Measurements from ENCODE around the gene SLC17A3. TPM values are rescaled to one million over a fixed set of nuclear protein-coding genes. Genes with fewer than 3 reads are reported as not detected.

The SLC17A3 gene
- total RNA-seq, 2 donors from 2014 or later = 0.63 TPM; not detected in 1

DNA sequence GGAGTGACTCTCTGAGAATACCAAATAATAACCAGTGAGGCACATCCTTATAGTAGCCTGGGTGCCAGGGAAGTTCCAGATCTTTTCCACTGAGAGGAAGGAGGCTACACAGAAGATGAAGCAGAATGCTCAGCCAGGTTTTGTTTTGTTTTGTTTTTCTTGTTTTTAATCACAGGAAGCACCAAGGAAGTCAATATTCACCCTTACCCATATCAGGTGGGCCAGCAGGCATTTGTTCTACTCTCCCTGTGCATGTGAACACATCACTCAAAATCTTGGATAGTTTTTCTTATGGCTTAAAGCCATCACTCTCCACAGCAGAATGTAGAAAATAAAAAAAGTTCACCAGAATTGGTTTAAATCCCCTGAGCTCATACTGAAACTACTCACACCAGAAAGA is 52.7 kb downstream of the SLC17A3 start:
- no peak for DNase-seq (ENCODE audit: low spot score)
- ATAC-seq (ENCODE audit: insufficient number of reproducible peaks, low FRiP score, low read depth) = no peak
- no peaks in the 10 kb centered on the region for H3K4me1 ChIP-seq (ENCODE audit: control insufficient read depth in 1 of 2, low read depth in 2 of 2)
- H3K9me3 ChIP-seq = no peaks in the 10 kb centered on the region
- TF ChIP-seq, protein P1, sequence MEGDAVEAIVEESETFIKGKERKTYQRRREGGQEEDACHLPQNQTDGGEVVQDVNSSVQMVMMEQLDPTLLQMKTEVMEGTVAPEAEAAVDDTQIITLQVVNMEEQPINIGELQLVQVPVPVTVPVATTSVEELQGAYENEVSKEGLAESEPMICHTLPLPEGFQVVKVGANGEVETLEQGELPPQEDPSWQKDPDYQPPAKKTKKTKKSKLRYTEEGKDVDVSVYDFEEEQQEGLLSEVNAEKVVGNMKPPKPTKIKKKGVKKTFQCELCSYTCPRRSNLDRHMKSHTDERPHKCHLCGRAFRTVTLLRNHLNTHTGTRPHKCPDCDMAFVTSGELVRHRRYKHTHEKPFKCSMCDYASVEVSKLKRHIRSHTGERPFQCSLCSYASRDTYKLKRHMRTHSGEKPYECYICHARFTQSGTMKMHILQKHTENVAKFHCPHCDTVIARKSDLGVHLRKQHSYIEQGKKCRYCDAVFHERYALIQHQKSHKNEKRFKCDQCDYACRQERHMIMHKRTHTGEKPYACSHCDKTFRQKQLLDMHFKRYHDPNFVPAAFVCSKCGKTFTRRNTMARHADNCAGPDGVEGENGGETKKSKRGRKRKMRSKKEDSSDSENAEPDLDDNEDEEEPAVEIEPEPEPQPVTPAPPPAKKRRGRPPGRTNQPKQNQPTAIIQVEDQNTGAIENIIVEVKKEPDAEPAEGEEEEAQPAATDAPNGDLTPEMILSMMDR (IDR thresholded peaks at IDR 0.05) = no peak
- no peaks in the 10 kb centered on the region for H3K27me3 ChIP-seq (replicated peaks; ENCODE audit: insufficient read depth)
- H3K4me3 ChIP-seq = no peak overlapping the region
- no peak overlapping the region for H3K27ac ChIP-seq
- H3K36me3 ChIP-seq = no peaks in the 10 kb centered on the region

DNA sequence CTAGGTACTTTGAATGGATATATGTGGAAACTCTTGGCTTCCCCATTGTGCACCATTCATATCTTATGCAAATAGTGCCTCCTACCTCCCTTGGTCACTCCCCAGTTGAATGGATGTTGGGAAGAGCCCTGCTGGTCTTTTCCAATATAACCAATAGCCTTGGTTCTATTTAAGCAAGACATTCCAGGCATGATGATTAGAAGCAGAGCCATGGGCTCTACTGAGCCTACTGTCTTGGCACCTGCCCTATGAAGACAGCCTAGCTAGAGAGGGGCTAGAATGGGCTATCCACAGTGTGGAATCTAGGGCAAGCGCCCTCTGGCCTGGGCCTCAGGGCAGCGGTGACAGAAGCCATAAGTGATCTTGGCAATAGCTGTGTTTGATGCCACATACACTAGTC is 57.8 kb downstream of the SLC17A3 start:
- Histone ChIP-seq H3K4me1 (ENCODE audit: control insufficient read depth in 1 of 2, low read depth in 2 of 2) (no peaks in the 10 kb centered on the region), H3K9me3 (no peaks in the 10 kb centered on the region), H3K27me3 (replicated peaks; ENCODE audit: insufficient read depth) (no peaks in the 10 kb centered on the region), H3K36me3 (no peaks in the 10 kb centered on the region), H3K27ac (no peak overlapping the region), H3K4me3 (no peak overlapping the region)
- DNase-seq (ENCODE audit: low spot score) (no peak), ATAC-seq (ENCODE audit: insufficient number of reproducible peaks, low FRiP score, low read depth) (no peak)
- TF ChIP-seq, protein P1 (IDR thresholded peaks at IDR 0.05) = no peak

DNA sequence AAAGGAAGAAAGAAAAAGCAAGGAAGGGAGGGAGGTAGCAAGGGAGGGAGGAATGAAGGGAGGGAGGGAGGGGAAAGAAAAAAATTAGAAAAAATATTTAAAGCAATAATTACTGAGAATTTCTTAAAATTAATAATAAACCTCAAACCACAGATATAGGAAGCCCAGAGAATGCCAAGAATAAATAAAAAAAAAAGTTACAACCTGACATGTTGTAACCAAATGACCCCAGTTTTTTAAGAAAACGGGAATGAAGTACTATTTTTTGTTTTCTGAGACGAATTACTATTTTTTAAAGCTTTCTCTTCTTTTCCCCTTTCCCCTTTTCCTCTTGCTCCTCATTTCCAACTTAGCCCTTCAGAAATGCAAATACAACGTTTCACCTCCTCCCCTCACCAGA is 58.8 kb downstream of the SLC17A3 start:
- Histone ChIP-seq H3K27me3 (replicated peaks; ENCODE audit: insufficient read depth) (no peaks in the 10 kb centered on the region), H3K4me1 (ENCODE audit: control insufficient read depth in 1 of 2, low read depth in 2 of 2) (no peaks in the 10 kb centered on the region), H3K36me3 (no peaks in the 10 kb centered on the region), H3K27ac (no peak overlapping the region), H3K4me3 (no peak overlapping the region), H3K9me3 (no peaks in the 10 kb centered on the region)
- DNase-seq (ENCODE audit: low spot score) (no peak), ATAC-seq (ENCODE audit: insufficient number of reproducible peaks, low FRiP score, low read depth) (no peak)
- TF ChIP-seq, protein P1 (IDR thresholded peaks at IDR 0.05) = no peak

DNA sequence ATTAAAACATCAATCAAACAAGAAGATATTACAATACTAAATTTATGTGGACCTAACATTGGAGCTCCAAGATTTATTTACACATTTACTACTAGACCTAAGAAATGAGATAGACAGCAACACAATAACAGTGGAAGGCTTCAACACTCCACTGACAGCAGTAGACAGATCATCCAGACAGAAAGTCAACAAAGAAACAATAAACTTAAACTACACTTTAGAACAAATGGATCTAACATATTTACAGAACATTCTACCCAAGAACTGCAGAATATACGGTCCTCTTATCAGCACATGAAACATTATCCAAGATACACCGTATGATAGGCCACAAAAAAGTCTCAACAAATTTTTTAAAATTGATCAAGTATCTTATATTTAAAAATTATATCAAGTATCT is 69.2 kb downstream of the SLC17A3 start:
- H3K4me3 ChIP-seq = no peak overlapping the region

DNA sequence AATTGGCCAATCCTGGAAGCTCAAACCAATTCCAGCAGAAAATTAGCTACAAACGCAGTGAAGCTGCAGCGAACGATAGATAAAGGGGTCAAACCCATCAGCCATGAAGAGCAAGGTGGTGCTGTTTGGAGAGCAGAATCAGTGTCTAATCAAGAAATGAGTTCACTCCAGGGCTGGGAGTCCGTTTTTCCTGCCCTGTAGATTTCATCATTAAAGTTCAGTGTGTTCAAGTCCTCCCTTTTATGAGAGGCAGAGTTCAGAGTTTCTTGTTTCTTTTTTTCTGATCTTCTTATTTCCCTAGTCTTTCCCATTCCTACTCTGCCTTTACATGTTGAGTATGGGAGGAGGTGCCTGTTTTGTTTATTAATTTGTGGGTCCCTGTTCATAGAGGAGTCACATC is 72.6 kb downstream of the SLC17A3 start:
- DNase-seq (ENCODE audit: low spot score) = no peak
- H3K4me3 ChIP-seq = no peak overlapping the region
- no peak overlapping the region for H3K27ac ChIP-seq
- no peaks in the 10 kb centered on the region for H3K27me3 ChIP-seq (replicated peaks; ENCODE audit: insufficient read depth)
- no peak for ATAC-seq (ENCODE audit: insufficient number of reproducible peaks, low FRiP score, low read depth)
- H3K36me3 ChIP-seq = no peaks in the 10 kb centered on the region
- H3K4me1 ChIP-seq (ENCODE audit: control insufficient read depth in 1 of 2, low read depth in 2 of 2) = no peaks in the 10 kb centered on the region
- TF ChIP-seq, protein P1 (IDR thresholded peaks at IDR 0.05) = no peak
- H3K9me3 ChIP-seq = no peaks in the 10 kb centered on the region

More for the DNA sequence above, 69.2 kb downstream of the SLC17A3 start:
- DNase-seq (ENCODE audit: low spot score) (no peak), ATAC-seq (ENCODE audit: insufficient number of reproducible peaks, low FRiP score, low read depth) (no peak)
- H3K9me3 ChIP-seq = no peaks in the 10 kb centered on the region
- no peak overlapping the region for H3K27ac ChIP-seq
- H3K4me1 ChIP-seq (ENCODE audit: control insufficient read depth in 1 of 2, low read depth in 2 of 2) = no peaks in the 10 kb centered on the region
- TF ChIP-seq, protein P1 (IDR thresholded peaks at IDR 0.05) = no peak
- H3K27me3 ChIP-seq (replicated peaks; ENCODE audit: insufficient read depth) = no peaks in the 10 kb centered on the region
- H3K36me3 ChIP-seq = no peaks in the 10 kb centered on the region

Other genes with a start within 250 kb of the SLC17A3 start
- gene SCGN, start 222.0 kb downstream of the SLC17A3 start, total RNA-seq = 1 to 10 TPM; 1.4 to 4.5 TPM
- not detected for gene SLC17A4, start 119.5 kb downstream of the SLC17A3 start, total RNA-seq
- not detected for gene SLC17A1, start 42.2 kb downstream of the SLC17A3 start, total RNA-seq
- gene SLC17A2, start 56.4 kb upstream of the SLC17A3 start, total RNA-seq = not detected
- 10 to 100 TPM; 19.5 to 25.1 TPM for gene TRIM38, start 88.6 kb upstream of the SLC17A3 start, total RNA-seq
- 10 to 100 TPM in 1 of 2 donors, 1 to 10 TPM in 1; 8.7 to 10.1 TPM for gene HFE, start 213.2 kb upstream of the SLC17A3 start, total RNA-seq